LNCaP clone FGC (cell line): ENCODE results near the gene ZNF248.

Experiments used
- DNase-seq: peaks from one replicate; pipeline ENCODE4 v3.0.0-alpha.2; 2011; ENCODE audit warnings: low read depth
- H3K4me3 ChIP-seq: 2 replicates; pipeline ENCODE4 v1.5.1; 2011; ENCODE audit warnings: mild to moderate bottlenecking, low read depth, low read length, control low read depth
- TF ChIP-seq, protein P1 (sequence below): IDR thresholded peaks from 2 replicates; pipeline ENCODE4 v1.5.1; 2012; ENCODE audit warnings: mild to moderate bottlenecking; ENCODE audit not compliant: control insufficient read depth, insufficient read depth; ENCODE audit errors: extremely low read depth

Gene ZNF248

DNA sequence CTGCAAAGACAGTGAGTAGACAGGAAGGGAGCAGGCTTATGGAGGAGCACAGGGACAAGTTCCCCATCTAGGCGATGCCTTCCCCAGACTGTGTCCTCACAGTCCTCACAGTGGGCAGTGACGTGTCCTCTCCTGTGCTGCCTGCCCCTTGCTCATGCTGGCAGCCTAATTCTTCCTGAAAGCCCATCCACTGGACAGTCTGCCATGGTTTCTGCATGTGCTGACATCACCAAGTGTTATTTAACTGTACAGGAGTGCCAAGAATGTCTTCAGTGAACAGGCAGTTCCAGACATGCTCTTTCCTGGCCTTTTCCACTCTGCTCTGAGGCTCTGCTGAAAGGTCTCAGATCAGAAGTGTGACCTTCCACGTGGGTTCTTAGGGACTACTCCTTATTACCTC, 54.1 kb downstream of the ZNF248 start:
- no peak for DNase-seq
- TF ChIP-seq, protein P1, sequence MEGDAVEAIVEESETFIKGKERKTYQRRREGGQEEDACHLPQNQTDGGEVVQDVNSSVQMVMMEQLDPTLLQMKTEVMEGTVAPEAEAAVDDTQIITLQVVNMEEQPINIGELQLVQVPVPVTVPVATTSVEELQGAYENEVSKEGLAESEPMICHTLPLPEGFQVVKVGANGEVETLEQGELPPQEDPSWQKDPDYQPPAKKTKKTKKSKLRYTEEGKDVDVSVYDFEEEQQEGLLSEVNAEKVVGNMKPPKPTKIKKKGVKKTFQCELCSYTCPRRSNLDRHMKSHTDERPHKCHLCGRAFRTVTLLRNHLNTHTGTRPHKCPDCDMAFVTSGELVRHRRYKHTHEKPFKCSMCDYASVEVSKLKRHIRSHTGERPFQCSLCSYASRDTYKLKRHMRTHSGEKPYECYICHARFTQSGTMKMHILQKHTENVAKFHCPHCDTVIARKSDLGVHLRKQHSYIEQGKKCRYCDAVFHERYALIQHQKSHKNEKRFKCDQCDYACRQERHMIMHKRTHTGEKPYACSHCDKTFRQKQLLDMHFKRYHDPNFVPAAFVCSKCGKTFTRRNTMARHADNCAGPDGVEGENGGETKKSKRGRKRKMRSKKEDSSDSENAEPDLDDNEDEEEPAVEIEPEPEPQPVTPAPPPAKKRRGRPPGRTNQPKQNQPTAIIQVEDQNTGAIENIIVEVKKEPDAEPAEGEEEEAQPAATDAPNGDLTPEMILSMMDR = no peak
- H3K4me3 ChIP-seq = no peak overlapping the region

DNA sequence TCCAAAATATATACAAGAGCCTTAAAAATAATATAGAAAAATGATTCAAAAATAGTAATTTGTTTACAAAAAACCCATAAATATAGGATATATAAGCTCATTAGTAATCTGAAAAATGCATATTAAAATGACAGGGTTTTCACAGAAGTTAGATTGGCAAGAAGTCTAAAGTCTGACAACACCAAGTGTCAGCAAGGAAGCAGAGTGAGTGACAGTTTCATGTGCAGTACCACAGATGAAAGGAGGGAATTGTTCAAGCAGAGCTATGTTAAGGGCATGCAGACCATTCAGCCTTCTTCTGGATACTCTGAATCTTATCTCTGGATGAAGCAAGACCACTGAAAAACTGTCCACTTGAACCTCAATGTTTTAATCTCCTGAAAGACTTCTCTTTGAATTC, 55.9 kb downstream of the ZNF248 start:
- TF ChIP-seq, protein P1 = no peak
- no peak overlapping the region for H3K4me3 ChIP-seq
- no peak for DNase-seq

DNA sequence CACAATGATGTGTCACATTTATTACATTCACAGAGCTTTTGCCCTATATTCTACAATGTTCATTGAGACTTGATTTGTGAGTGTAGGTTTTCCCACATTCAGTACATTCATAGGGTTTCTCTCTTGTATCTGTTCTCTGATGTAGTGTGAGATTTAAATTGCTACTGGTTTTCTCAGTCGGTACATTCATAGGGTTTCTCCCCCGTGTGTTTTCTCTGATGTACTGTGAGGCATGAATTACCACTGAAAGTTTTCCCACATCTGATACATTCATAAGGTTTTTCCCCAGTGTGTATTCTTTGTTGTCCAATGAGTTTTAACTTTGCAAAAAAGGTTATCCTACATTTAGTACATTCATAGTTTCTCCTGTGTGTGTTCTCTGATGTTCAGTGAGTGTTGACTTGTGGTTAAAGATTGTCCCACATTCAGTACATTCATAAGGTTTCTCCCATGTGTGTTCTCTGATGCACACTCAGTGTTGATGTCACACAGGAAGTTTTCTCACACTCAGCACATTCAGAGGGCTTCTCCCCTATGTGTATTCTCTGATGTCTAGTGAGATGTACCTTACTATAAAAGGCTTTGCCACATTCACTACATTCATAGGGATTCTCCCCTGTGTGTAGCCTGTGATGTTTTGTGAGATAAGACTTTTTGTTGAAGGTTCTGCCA, 63.0 kb downstream of the ZNF248 start:
- DNase-seq = no peak
- TF ChIP-seq, protein P1 = no peak
- H3K4me3 ChIP-seq = no peak overlapping the region

GRCh38 chr10:37789590-37789989, 67.8 kb downstream of the ZNF248 start:
- DNase-seq = peak; percentile 89
- no peak overlapping the region; the same call in 1 of the 2 replicates for H3K4me3 ChIP-seq
- TF ChIP-seq, protein P1 = no peak

DNA sequence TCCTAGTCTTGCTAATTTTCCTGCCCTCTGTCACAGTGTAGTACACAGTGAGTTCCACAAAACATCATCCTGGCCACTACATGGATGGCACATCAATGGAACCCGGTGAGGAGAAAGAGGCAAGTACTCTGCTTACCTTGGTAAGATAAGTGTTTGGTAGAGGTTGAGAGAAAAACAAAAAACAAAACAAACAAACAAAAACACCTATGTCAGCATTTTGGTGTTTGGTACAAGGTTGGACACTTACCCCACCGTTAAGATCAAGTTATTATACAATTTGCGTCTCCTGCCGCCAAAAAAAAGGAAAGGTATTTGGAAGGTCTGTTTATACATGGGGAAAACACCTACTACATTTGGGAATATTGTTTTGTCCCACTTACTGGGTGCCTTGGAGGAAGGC, 72.7 kb downstream of the ZNF248 start:
- TF ChIP-seq, protein P1 = no peak
- no peak overlapping the region for H3K4me3 ChIP-seq
- DNase-seq = no peak

GRCh38 chr10:37780536-37780935, 76.9 kb downstream of the ZNF248 start:
- TF ChIP-seq, protein P1 = no peak

GRCh38 chr10:37777056-37777455, 80.4 kb downstream of the ZNF248 start:
- DNase-seq = no peak
- TF ChIP-seq, protein P1 = no peak
- H3K4me3 ChIP-seq = no peak overlapping the region

More at GRCh38 chr10:37780536-37780935, 76.9 kb downstream of the ZNF248 start:
- no peak overlapping the region for H3K4me3 ChIP-seq
- no peak for DNase-seq
